A549 (cell line): Measurements from ENCODE around the gene ENTPD8. TPM values are rescaled to one million over a fixed set of nuclear protein-coding genes. Genes with fewer than 3 reads are reported as not detected.

Experiments used
- ATAC-seq, 2 experiments: fragments of 200-7000 bp in 1 of 2; fragments of >200 bp in 1 of 2; cut with Nextera tagmentation in 1 of 2; cut with Tn5 transposase in 1 of 2; 3 replicates each; pipeline versions ENCODE4 v1.8.0 to v1.9.1; 2018 to 2020; ENCODE audit warnings: mild to moderate bottlenecking in 1 of 2, moderate library complexity in 1 of 2
- CTCF ChIA-PET: fragments of 300-600 bp; sonication (Branson Sonifier 250); formaldehyde crosslinking; extraction: SDS; loops from one replicate; lab custom pipeline; 2021; ENCODE audit warnings: antibody characterized with exemption, inconsistent platforms; lab: Yijun Ruan, JAX
- POLR2A ChIA-PET: fragments of 350-600 bp; formaldehyde crosslinking; extraction: SDS; loops from one replicate; lab custom pipeline; 2021; ENCODE audit warnings: antibody characterized with exemption, inconsistent platforms; lab: Yijun Ruan, JAX
- DNase-seq, 2 experiments: peaks; one replicate each; pipeline versions ENCODE4 v3.0.0 to v3.0.0-alpha.2; 2011 to 2016; ENCODE audit warnings: low read depth in 1 of 2, low spot score in 1 of 2
- FAIRE-seq: peaks from 2 replicates; lab custom pipeline; 2011; peaks lifted over from hg19 to GRCh38; lab: Jason Lieb, UNC
- H3K27ac ChIP-seq, 2 experiments: fragments of >200 bp; sonication (Bioruptor Twin); formaldehyde crosslinking; 3 replicates each; pipeline ENCODE4 v1.5.1; 2016 to 2017
- H3K4me1 ChIP-seq: fragments of >200 bp; sonication (Bioruptor Twin); formaldehyde crosslinking; 3 replicates; pipeline ENCODE4 v1.6.1; 2016
- H3K4me2 ChIP-seq: fragments of >200 bp; sonication (Bioruptor Twin); formaldehyde crosslinking; 3 replicates; pipeline ENCODE4 v1.6.1; 2016
- H3K4me3 ChIP-seq: fragments of >200 bp; sonication (Bioruptor Twin); formaldehyde crosslinking; 3 replicates; pipeline ENCODE4 v1.5.1; 2016
- H3K9me3 ChIP-seq: fragments of >200 bp; sonication (Bioruptor Twin); formaldehyde crosslinking; 3 replicates; pipeline ENCODE4 v1.6.1; 2016
- CBX2 ChIP-seq: fragments of 200-600 bp; sonication (generic); IDR thresholded peaks from 2 replicates; pipeline ENCODE4 v1.6.1; 2016; ENCODE audit warnings: low read depth, mild to moderate bottlenecking, borderline replicate concordance
- CBX8 ChIP-seq: fragments of 200-600 bp; sonication (generic); IDR thresholded peaks from 2 replicates; pipeline ENCODE4 v1.6.1; 2016
- CEBPB ChIP-seq, 2 experiments: fragments of >200 bp in 1 of 2; sonication (Bioruptor Twin) in 1 of 2; formaldehyde crosslinking in 1 of 2; IDR thresholded peaks; 2 replicates each; pipeline ENCODE4 v1.6.1; 2012 to 2016
- CHD4 ChIP-seq: fragments of 200-600 bp; sonication (generic); IDR thresholded peaks from 2 replicates; pipeline ENCODE4 v1.6.1; 2016; ENCODE audit warnings: antibody characterized with exemption, mild to moderate bottlenecking, borderline replicate concordance
- EP300 ChIP-seq, 2 experiments: fragments of >200 bp; sonication (Bioruptor Twin); formaldehyde crosslinking; IDR thresholded peaks; 2 replicates in 1 of 2; 3 replicates in 1 of 2; pipeline ENCODE4 v1.6.1; 2016 to 2017
- FOSB ChIP-seq: fragments of 250-450 bp; sonication (Bioruptor Pico); IDR thresholded peaks from 2 replicates; pipeline ENCODE4 v1.5.0; 2020; ENCODE audit warnings: mild to moderate bottlenecking, moderate library complexity
- FOSL2 ChIP-seq, 2 experiments: fragments of 450-650 bp in 1 of 2; fragments of >200 bp in 1 of 2; sonication (Bioruptor Twin) in 1 of 2; formaldehyde crosslinking; IDR thresholded peaks; 2 replicates each; pipeline versions ENCODE4 v1.5.0 to v1.6.1; 2016 to 2020; ENCODE audit warnings: mild to moderate bottlenecking in 1 of 2, moderate library complexity in 1 of 2
- GATA3 ChIP-seq: IDR thresholded peaks from 2 replicates; pipeline ENCODE4 v1.6.1; 2012; ENCODE audit warnings: borderline replicate concordance
- KDM1A ChIP-seq: fragments of 200-600 bp; sonication (generic); IDR thresholded peaks from 2 replicates; pipeline ENCODE4 v1.6.1; 2016; ENCODE audit warnings: low read depth, mild to moderate bottlenecking
- KDM5A ChIP-seq: fragments of 200-600 bp; sonication (generic); IDR thresholded peaks from 2 replicates; pipeline ENCODE4 v1.6.1; 2016; ENCODE audit warnings: antibody characterized with exemption, mild to moderate bottlenecking
- NPAS2 ChIP-seq: fragments of 250-450 bp; sonication (Bioruptor Pico); IDR thresholded peaks from 2 replicates; pipeline ENCODE4 v1.8.0; 2022; ENCODE audit warnings: mild to moderate bottlenecking, moderate library complexity, borderline replicate concordance
- POLR2A ChIP-seq: IDR thresholded peaks from 2 replicates; pipeline ENCODE4 v1.6.1; 2012; ENCODE audit warnings: mild to moderate bottlenecking, low read length
- RARB ChIP-seq: fragments of 250-450 bp; sonication (Bioruptor Pico); IDR thresholded peaks from 2 replicates; pipeline ENCODE4 v1.8.0; 2021; ENCODE audit warnings: mild to moderate bottlenecking, moderate library complexity
- ZC3H11A ChIP-seq: fragments of 450-650 bp; IDR thresholded peaks from 2 replicates; pipeline ENCODE4 v1.6.1; 2014; ENCODE audit warnings: antibody characterized with exemption, mild to moderate bottlenecking
- ZNF302 ChIP-seq: fragments of 250-450 bp; sonication (Bioruptor Pico); IDR thresholded peaks from 2 replicates; pipeline ENCODE4 v1.9.0; 2021; ENCODE audit warnings: inconsistent platforms, mild to moderate bottlenecking, moderate library complexity
- WGBS: methylation state at CpG from one replicate; pipeline ENCODE4 v1.1.6; 2017; ENCODE audit errors: missing lambda C conversion rate; 5-methylcytosine and 5-hydroxymethylcytosine counted together
- polyA minus RNA-seq: library from RNA; depleted of rRNA, polyadenylated mRNA; stranded (reverse); fragments of >200 nt; gene quantifications from 2 replicates; pipeline ENCODE4 v1.2.3, GENCODE V29; 2011; rRNA and poly(A)+ RNA removed
- polyA plus RNA-seq, 4 experiments: library from polyadenylated mRNA; depleted of rRNA in 3 of 4; stranded (reverse); fragments of >200 nt; fragmentation: RNase III in 1 of 4; extraction: RNeasy Plus Mini Kit Qiagen cat#74134 plus additional on column Dnase treatment in 1 of 4; gene quantifications; 2 replicates in 3 of 4; 3 replicates in 1 of 4; pipeline ENCODE4 v1.2.3, GENCODE V29; 2011 to 2017
- TF ChIP-seq, protein P1 (sequence below): fragments of 250-450 bp; sonication (Bioruptor Pico); IDR thresholded peaks from 2 replicates; pipeline ENCODE4 v1.5.0; 2021; ENCODE audit warnings: mild to moderate bottlenecking, moderate library complexity, borderline replicate concordance
- TF ChIP-seq, protein P2 (sequence below): IDR thresholded peaks from 2 replicates; pipeline ENCODE4 v1.6.1; 2012
- TF ChIP-seq, protein P3 (sequence below): IDR thresholded peaks from 2 replicates; pipeline ENCODE4 v1.6.1; 2012
- TF ChIP-seq, protein P4 (sequence below): fragments of 250-450 bp; sonication (Bioruptor Pico); IDR thresholded peaks from 2 replicates; pipeline ENCODE4 v1.5.0; 2020; ENCODE audit warnings: low read depth, mild to moderate bottlenecking, moderate library complexity
- TF ChIP-seq, protein P5 (sequence below): fragments of >200 bp; sonication (Bioruptor Twin); formaldehyde crosslinking; IDR thresholded peaks from 3 replicates; pipeline ENCODE4 v1.5.1; 2016

Gene ENTPD8, protein sequence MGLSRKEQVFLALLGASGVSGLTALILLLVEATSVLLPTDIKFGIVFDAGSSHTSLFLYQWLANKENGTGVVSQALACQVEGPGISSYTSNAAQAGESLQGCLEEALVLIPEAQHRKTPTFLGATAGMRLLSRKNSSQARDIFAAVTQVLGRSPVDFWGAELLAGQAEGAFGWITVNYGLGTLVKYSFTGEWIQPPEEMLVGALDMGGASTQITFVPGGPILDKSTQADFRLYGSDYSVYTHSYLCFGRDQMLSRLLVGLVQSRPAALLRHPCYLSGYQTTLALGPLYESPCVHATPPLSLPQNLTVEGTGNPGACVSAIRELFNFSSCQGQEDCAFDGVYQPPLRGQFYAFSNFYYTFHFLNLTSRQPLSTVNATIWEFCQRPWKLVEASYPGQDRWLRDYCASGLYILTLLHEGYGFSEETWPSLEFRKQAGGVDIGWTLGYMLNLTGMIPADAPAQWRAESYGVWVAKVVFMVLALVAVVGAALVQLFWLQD
- polyA plus RNA-seq (2011; rRNA removed) (0.18 and 0.22 TPM in 2 replicates), polyA plus RNA-seq (2017; fragmentation: RNase III; extraction: RNeasy Plus Mini Kit Qiagen cat#74134 plus additional on column Dnase treatment) (0.21 to 0.41 TPM (median 0.36 TPM) in 3 replicates), polyA minus RNA-seq (0.08 TPM in 1 of 2 replicates, not detected in the other)
- polyA plus RNA-seq (2012; cell fraction: cytosol; rRNA removed) = 0.22 and 0.29 TPM in 2 replicates
- 3.6 TPM in 2 replicates for polyA plus RNA-seq (2012; cell fraction: nucleus; rRNA removed)

DNA sequence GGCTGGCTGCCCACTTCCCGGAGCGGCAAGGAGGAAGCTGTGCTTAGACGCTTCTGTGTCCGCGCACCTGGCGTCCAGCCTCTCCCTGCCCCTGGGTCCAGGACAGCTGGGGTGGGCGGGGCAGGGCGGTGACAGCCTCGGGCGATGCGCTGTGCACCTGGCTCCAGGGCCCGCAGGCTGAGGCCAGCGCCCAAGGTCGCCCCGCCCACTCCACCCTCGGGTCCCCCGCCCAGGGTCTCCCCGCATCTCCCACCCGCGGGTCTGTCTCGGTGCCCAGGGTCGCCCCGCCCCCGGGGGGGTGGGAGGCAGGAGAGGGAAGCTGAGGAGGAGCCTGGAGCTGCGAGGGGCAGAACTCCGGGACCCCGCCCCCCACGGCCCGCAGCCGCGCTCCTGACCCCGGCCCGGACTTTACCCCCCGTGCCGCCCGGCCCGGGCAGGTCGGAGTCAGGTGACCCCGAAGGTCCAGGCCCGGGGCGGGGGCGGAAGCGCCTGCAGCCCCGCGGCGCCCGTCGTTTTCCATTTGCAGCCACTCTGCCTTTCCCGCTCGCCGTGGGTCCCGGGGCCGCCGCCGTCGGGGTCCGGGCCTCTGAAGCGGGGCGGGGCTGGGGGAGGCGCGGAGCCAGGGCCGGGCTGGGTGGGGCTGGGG lies at the start of gene ENTPD8:
ENTPD8 (minus strand) TSS at position 69 of the 646 bp plus-strand sequence. CDS start 3,072 bp downstream, outside the sequence.
- Histone ChIP-seq H3K4me2 (peak within 1 kb of the TSS; percentile 79), H3K9me3 (no peaks in the 10 kb centered on the region)
- CTCF ChIA-PET = interaction anchor here (1.0 to 7.6 kb wide), 5 partner anchors 11 to 139 kb away, joined by 3 to 98 read pairs (median 25); partner anchors contain the start of genes EXD3, NOXA1 and NRARP
- TF ChIP-seq FOSL2 (IDR thresholded peaks at IDR 0.05) = no peak
- TF ChIP-seq FOSL2 (CRISPR knock-in tag; IDR thresholded peaks at IDR 0.05) = no peak
- no peak for TF ChIP-seq KDM5A
- no peak for TF ChIP-seq POLR2A
- no peak for TF ChIP-seq CHD4
- TF ChIP-seq, protein P1, sequence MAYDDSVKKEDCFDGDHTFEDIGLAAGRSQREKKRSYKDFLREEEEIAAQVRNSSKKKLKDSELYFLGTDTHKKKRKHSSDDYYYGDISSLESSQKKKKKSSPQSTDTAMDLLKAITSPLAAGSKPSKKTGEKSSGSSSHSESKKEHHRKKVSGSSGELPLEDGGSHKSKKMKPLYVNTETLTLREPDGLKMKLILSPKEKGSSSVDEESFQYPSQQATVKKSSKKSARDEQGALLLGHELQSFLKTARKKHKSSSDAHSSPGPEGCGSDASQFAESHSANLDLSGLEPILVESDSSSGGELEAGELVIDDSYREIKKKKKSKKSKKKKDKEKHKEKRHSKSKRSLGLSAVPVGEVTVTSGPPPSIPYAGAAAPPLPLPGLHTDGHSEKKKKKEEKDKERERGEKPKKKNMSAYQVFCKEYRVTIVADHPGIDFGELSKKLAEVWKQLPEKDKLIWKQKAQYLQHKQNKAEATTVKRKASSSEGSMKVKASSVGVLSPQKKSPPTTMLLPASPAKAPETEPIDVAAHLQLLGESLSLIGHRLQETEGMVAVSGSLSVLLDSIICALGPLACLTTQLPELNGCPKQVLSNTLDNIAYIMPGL (CRISPR knock-in tag) = no peak
- TF ChIP-seq, protein P2, sequence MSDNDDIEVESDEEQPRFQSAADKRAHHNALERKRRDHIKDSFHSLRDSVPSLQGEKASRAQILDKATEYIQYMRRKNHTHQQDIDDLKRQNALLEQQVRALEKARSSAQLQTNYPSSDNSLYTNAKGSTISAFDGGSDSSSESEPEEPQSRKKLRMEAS = 0 out of 2 replicates have a peak, but pooled peaks have one; percentile 17
- TF ChIP-seq, protein P3, sequence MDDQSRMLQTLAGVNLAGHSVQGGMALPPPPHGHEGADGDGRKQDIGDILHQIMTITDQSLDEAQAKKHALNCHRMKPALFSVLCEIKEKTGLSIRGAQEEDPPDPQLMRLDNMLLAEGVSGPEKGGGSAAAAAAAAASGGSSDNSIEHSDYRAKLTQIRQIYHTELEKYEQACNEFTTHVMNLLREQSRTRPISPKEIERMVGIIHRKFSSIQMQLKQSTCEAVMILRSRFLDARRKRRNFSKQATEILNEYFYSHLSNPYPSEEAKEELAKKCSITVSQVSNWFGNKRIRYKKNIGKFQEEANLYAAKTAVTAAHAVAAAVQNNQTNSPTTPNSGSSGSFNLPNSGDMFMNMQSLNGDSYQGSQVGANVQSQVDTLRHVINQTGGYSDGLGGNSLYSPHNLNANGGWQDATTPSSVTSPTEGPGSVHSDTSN = no peak
- no peak for TF ChIP-seq CEBPB (IDR thresholded peaks at IDR 0.05)
- TF ChIP-seq, all 56 proteins: peak for 1
- no peak for FAIRE-seq
- WGBS = 5% methylated on average over 18 of the region's 62 CpGs
- DNase-seq = peak; percentile 66 to 76
- ATAC-seq = peak; percentile 66 to 79
- peak within 1 kb of the TSS; percentile 51 to 81 for H3K27ac ChIP-seq
- POLR2A ChIA-PET = interaction anchor here (0.5 to 1.1 kb wide), 2 partner anchors 18 to 55 kb away, joined by 3 to 6 read pairs; partner anchors contain the start of genes EXD3 and NOXA1
- H3K4me3 ChIP-seq = peak within 1 kb of the TSS; percentile 59
- H3K4me1 ChIP-seq = peaks cover 13% of the 10 kb centered on the region

DNA sequence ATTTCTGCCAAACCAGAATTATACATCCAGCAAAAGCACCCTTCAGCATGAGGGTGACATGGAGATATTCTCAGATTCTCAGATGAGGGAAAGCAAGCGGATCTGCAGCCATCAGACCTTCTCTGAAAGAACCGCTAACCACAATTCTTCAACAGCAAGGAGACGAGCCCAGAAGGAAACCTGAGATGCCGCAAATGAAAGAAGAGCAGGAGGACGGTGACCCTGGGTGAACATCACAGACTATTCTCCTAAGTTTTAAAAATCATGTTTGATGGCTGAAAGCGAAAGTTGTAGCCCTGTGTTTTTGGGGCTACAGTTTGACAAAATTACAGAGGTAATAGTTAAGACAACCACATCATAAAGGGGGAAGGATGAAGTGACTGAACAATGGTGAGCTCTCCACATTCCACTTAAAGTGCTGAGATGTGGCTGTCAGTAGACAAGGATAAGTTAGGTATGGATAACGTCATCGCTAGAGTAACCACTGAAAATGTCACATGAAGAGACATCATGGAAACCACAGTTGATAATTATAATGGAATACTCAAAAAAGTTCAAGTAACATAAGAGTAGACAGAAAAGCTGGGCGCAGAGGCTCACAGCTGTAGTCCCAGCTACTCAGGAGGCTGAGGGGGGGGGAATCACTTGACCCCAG lies 49.5 kb upstream of the ENTPD8 start:
- ATAC-seq (no peak), DNase-seq (no peak), FAIRE-seq (no peak)
- no peak for TF ChIP-seq KDM1A
- TF ChIP-seq ZC3H11A = no peak
- no peak overlapping the region for H3K4me3 ChIP-seq
- no peak overlapping the region for H3K4me2 ChIP-seq
- H3K4me1 ChIP-seq = no peaks in the 10 kb centered on the region
- H3K27ac ChIP-seq = no peak overlapping the region
- 83% methylated on average over 9 of the region's 9 CpGs for WGBS
- no peaks in the 10 kb centered on the region for H3K9me3 ChIP-seq
- CTCF ChIA-PET = interaction anchor here (0.6 to 1.3 kb wide), 2 partner anchors 30 to 95 kb away, joined by 3 read pairs; no protein-coding TSS in a partner anchor
- POLR2A ChIA-PET = no interaction called here

DNA sequence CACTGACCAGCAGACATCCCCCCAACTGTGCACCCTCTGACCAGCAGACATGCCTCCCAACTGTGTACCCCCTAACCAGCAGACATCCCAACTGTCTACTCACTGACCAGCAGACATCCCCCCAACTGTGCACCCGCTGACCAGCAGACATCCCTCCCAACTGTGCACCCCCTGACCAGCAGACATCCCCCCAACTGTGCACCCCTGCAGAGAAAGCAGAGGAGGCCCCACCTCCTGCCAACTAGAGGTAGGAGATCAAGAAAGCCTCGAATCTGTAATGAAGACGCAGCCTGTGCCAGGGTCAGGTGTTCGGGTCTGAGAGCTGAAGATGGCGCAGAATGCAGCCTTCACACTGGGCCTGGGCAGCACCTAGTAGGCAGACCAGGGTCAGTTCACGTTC lies 47.7 kb upstream of the ENTPD8 start:
- no peak for FAIRE-seq
- 69% methylated on average over 5 of the region's 6 CpGs for WGBS
- POLR2A ChIA-PET = no interaction called here
- no peak for ATAC-seq
- Histone ChIP-seq H3K4me3 (no peak overlapping the region), H3K4me1 (no peaks in the 10 kb centered on the region), H3K4me2 (no peak overlapping the region), H3K9me3 (no peaks in the 10 kb centered on the region), H3K27ac (no peak overlapping the region)
- CTCF ChIA-PET = interaction anchor here (0.9 to 2.1 kb wide), 3 partner anchors 10 to 17 kb away, joined by 3 to 6 read pairs (median 4); no protein-coding TSS in a partner anchor
- DNase-seq = no peak
- no peak for TF ChIP-seq EP300 (IDR thresholded peaks at IDR 0.05)
- no peak for TF ChIP-seq CBX8
- TF ChIP-seq, protein P4, sequence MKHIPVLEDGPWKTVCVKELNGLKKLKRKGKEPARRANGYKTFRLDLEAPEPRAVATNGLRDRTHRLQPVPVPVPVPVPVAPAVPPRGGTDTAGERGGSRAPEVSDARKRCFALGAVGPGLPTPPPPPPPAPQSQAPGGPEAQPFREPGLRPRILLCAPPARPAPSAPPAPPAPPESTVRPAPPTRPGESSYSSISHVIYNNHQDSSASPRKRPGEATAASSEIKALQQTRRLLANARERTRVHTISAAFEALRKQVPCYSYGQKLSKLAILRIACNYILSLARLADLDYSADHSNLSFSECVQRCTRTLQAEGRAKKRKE = no peak
- TF ChIP-seq, protein P5, sequence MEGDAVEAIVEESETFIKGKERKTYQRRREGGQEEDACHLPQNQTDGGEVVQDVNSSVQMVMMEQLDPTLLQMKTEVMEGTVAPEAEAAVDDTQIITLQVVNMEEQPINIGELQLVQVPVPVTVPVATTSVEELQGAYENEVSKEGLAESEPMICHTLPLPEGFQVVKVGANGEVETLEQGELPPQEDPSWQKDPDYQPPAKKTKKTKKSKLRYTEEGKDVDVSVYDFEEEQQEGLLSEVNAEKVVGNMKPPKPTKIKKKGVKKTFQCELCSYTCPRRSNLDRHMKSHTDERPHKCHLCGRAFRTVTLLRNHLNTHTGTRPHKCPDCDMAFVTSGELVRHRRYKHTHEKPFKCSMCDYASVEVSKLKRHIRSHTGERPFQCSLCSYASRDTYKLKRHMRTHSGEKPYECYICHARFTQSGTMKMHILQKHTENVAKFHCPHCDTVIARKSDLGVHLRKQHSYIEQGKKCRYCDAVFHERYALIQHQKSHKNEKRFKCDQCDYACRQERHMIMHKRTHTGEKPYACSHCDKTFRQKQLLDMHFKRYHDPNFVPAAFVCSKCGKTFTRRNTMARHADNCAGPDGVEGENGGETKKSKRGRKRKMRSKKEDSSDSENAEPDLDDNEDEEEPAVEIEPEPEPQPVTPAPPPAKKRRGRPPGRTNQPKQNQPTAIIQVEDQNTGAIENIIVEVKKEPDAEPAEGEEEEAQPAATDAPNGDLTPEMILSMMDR = no peak
- TF ChIP-seq NPAS2 (CRISPR knock-in tag) = no peak
- no peak for TF ChIP-seq KDM1A
- TF ChIP-seq CHD4 = no peak
- no peak for TF ChIP-seq FOSB (CRISPR knock-in tag)
- no peak for TF ChIP-seq CBX2
- no peak for TF ChIP-seq ZNF302 (CRISPR knock-in tag)
- no peak for TF ChIP-seq GATA3
- TF ChIP-seq RARB (CRISPR knock-in tag) = no peak
